HCT116 (cell line): Measurements from ENCODE around the gene CR1L. TPM values are rescaled to one million over a fixed set of nuclear protein-coding genes. Genes with fewer than 3 reads are reported as not detected.

Source experiments
- ATAC-seq: fragments of 200-7000 bp; cut with Tn5 transposase; 2 replicates; pipeline ENCODE4 v1.9.1; 2020; ENCODE audit warnings: mild to moderate bottlenecking, moderate library complexity
- BruUV-seq: library from RNA; stranded (reverse); fragments of 400-500 nt; replicated peaks from 2 replicates; lab custom pipeline; 2021; lab: Mats Ljungman, UMichigan
- CTCF ChIA-PET: fragments of 300-600 bp; sonication (Branson Sonifier 250); formaldehyde crosslinking; loops from one replicate; lab custom pipeline; 2021; ENCODE audit warnings: antibody characterized with exemption; lab: Charles Lee
- POLR2A ChIA-PET: fragments of 300-600, 350-600 bp; sonication (Branson Sonifier 250); formaldehyde crosslinking; loops from one replicate; lab custom pipeline; 2021; ENCODE audit warnings: antibody characterized with exemption; lab: Charles Lee
- RAD21 ChIA-PET, 2 experiments: fragments of 300-600 bp; sonication (Branson Sonifier 250); formaldehyde crosslinking; loops; one replicate each; lab custom pipeline; 2023; ENCODE audit warnings: low total read pairs in 2 of 2; ENCODE audit not compliant: uncharacterized antibody in 2 of 2, unreplicated experiment in 2 of 2, low non-redundant PET in 1 of 2; lab: Charles Lee
- DNase-seq: peaks from one replicate; pipeline ENCODE4 v3.0.0-alpha.2; 2010; ENCODE audit warnings: low read depth, low spot score
- H2AFZ ChIP-seq: fragments of 200-600 bp; shearing (Covaris generic), sonication (generic); 2 replicates; pipeline ENCODE4 v1.6.1; 2017; ENCODE audit warnings: low read depth, mixed run types, mixed read lengths, antibody characterized with exemption, low read length; ENCODE audit not compliant: poor library complexity, severe bottlenecking
- H3K27ac ChIP-seq: 2 replicates; pipeline ENCODE4 v1.5.1; 2012; ENCODE audit warnings: low read depth, low read length
- H3K27me3 ChIP-seq: fragments of 200-600 bp; sonication (generic); 2 replicates; pipeline ENCODE4 v1.6.1; 2016; ENCODE audit warnings: mixed run types, low read length, mixed read lengths; ENCODE audit not compliant: insufficient read depth
- H3K36me3 ChIP-seq, 2 experiments: fragments of 200-500 bp in 1 of 2; fragments of 200-600 bp in 1 of 2; sonication (Bioruptor generic) in 1 of 2; sonication (generic) in 1 of 2; 2 replicates each; pipeline versions ENCODE4 v1.5.1 to v1.6.1; 2014 to 2016; ENCODE audit warnings: low read length in 2 of 2, inconsistent platforms in 1 of 2, mixed read lengths in 1 of 2, mixed run types in 1 of 2; ENCODE audit not compliant: insufficient read depth in 2 of 2, control insufficient read depth in 1 of 2
- H3K4me1 ChIP-seq, 2 experiments: fragments of 200-600 bp in 1 of 2; sonication (generic) in 1 of 2; 2 replicates each; pipeline versions ENCODE4 v1.5.1 to v1.6.1; 2012 to 2017; ENCODE audit warnings: low read length in 2 of 2, inconsistent platforms in 1 of 2, mild to moderate bottlenecking in 1 of 2, mixed read lengths in 1 of 2, mixed run types in 1 of 2, moderate library complexity in 1 of 2; ENCODE audit not compliant: insufficient read depth in 2 of 2, control insufficient read depth in 1 of 2
- H3K4me2 ChIP-seq: fragments of 200-600 bp; sonication (generic); 2 replicates; pipeline ENCODE4 v1.6.1; 2017; ENCODE audit warnings: mixed run types, low read length, mixed read lengths
- H3K4me3 ChIP-seq, 2 experiments: fragments of 200-600 bp in 1 of 2; sonication (generic) in 1 of 2; replicated peaks in 1 of 2; 2 replicates each; pipeline ENCODE4 v1.5.1; 2011 to 2016; ENCODE audit warnings: low read length in 2 of 2, control low read depth in 1 of 2, low read depth in 1 of 2, mild to moderate bottlenecking in 1 of 2, mixed read lengths in 1 of 2, mixed run types in 1 of 2
- H3K79me2 ChIP-seq: fragments of 200-600 bp; sonication (generic); 2 replicates; pipeline ENCODE4 v1.6.1; 2017; ENCODE audit warnings: mild to moderate bottlenecking, mixed run types, low read length, moderate library complexity, mixed read lengths; ENCODE audit not compliant: insufficient read depth
- H3K9ac ChIP-seq: fragments of 200-600 bp; sonication (generic); 2 replicates; pipeline ENCODE4 v1.6.1; 2016; ENCODE audit warnings: low read length, mixed read lengths
- H3K9me2 ChIP-seq: fragments of 200-600 bp; sonication (generic), shearing (Covaris generic); 2 replicates; pipeline ENCODE4 v1.6.1; 2017; ENCODE audit warnings: mixed run types, mild to moderate bottlenecking, moderate library complexity; ENCODE audit not compliant: insufficient read depth
- H3K9me3 ChIP-seq, 2 experiments: fragments of 200-500 bp in 1 of 2; fragments of 200-600 bp in 1 of 2; sonication (Bioruptor generic) in 1 of 2; sonication (generic) in 1 of 2; 2 replicates each; pipeline ENCODE4 v1.6.1; 2014 to 2017; ENCODE audit warnings: low read length in 2 of 2, mixed read lengths in 2 of 2, inconsistent platforms in 1 of 2, low read depth in 1 of 2, mild to moderate bottlenecking in 1 of 2, mixed run types in 1 of 2, moderate library complexity in 1 of 2; ENCODE audit not compliant: control insufficient read depth in 1 of 2, insufficient read depth in 1 of 2
- H4K20me1 ChIP-seq: fragments of 200-600 bp; sonication (generic), shearing (Covaris generic); 2 replicates; pipeline ENCODE4 v1.6.1; 2017; ENCODE audit warnings: mixed run types, mild to moderate bottlenecking, moderate library complexity; ENCODE audit not compliant: insufficient read depth
- EZH2phosphoT487 ChIP-seq: fragments of 200-600 bp; IDR thresholded peaks from 2 replicates; pipeline ENCODE4 v1.6.1; 2018; ENCODE audit warnings: antibody characterized with exemption, borderline replicate concordance
- FOSL1 ChIP-seq: IDR thresholded peaks from 2 replicates; pipeline ENCODE4 v1.6.1; 2012; ENCODE audit warnings: low read depth
- JUND ChIP-seq: IDR thresholded peaks from 2 replicates; pipeline ENCODE4 v1.6.1; 2012
- SIN3A ChIP-seq: IDR thresholded peaks from 2 replicates; pipeline ENCODE4 v1.6.1; 2012; ENCODE audit warnings: low read depth
- SRF ChIP-seq: IDR thresholded peaks from 2 replicates; pipeline ENCODE4 v1.6.1; 2012; ENCODE audit warnings: low read depth
- YY1 ChIP-seq: IDR thresholded peaks from 2 replicates; pipeline ENCODE4 v1.6.1; 2011; ENCODE audit warnings: low read length, low read depth, moderate library complexity, mild to moderate bottlenecking; ENCODE audit not compliant: insufficient replicate concordance; ENCODE audit errors: extremely low read depth
- ZFX ChIP-seq: fragments of 450-650 bp; IDR thresholded peaks from 2 replicates; pipeline ENCODE4 v1.6.1; 2017
- ZNF274 ChIP-seq: fragments of 200-500 bp; sonication (Bioruptor generic); IDR thresholded peaks from 2 replicates; pipeline ENCODE4 v1.6.1; 2014; ENCODE audit warnings: mild to moderate bottlenecking, low read depth, low read length, inconsistent platforms
- intact Hi-C: fragments of 100-400 bp; cut with micrococcal nuclease; formaldehyde crosslinking; loops from 2 replicates; pipeline ENCODE4 v1.10.0; 2022
- total RNA-seq: library from RNA; stranded (reverse); gene quantifications from one replicate; pipeline ENCODE4 v1.2.1, GENCODE V29; 2021; ENCODE audit not compliant: unreplicated experiment
- TF ChIP-seq, protein P1 (sequence below): IDR thresholded peaks from 2 replicates; pipeline ENCODE4 v1.6.1; 2011; ENCODE audit warnings: mild to moderate bottlenecking, low read length, moderate library complexity; ENCODE audit not compliant: insufficient replicate concordance; ENCODE audit errors: extremely low read depth
- TF ChIP-seq, protein P2 (sequence below), 3 experiments: fragments of 200-600 bp in 1 of 3; sonication (generic) in 1 of 3; IDR thresholded peaks in 2 of 3; conservative IDR thresholded peaks in 1 of 3; 2 replicates each; pipeline ENCODE4 v1.5.1; 2012 to 2017; ENCODE audit warnings: low read depth in 2 of 3, low read length in 2 of 3, antibody characterized with exemption in 1 of 3, borderline replicate concordance in 1 of 3, control low read depth in 1 of 3, mild to moderate bottlenecking in 1 of 3, mixed read lengths in 1 of 3, mixed run types in 1 of 3, moderate library complexity in 1 of 3; ENCODE audit not compliant: insufficient read depth in 1 of 3

Gene CR1L
- total RNA-seq, 1 experiment from 2014 or later, result 0.15 TPM

DNA sequence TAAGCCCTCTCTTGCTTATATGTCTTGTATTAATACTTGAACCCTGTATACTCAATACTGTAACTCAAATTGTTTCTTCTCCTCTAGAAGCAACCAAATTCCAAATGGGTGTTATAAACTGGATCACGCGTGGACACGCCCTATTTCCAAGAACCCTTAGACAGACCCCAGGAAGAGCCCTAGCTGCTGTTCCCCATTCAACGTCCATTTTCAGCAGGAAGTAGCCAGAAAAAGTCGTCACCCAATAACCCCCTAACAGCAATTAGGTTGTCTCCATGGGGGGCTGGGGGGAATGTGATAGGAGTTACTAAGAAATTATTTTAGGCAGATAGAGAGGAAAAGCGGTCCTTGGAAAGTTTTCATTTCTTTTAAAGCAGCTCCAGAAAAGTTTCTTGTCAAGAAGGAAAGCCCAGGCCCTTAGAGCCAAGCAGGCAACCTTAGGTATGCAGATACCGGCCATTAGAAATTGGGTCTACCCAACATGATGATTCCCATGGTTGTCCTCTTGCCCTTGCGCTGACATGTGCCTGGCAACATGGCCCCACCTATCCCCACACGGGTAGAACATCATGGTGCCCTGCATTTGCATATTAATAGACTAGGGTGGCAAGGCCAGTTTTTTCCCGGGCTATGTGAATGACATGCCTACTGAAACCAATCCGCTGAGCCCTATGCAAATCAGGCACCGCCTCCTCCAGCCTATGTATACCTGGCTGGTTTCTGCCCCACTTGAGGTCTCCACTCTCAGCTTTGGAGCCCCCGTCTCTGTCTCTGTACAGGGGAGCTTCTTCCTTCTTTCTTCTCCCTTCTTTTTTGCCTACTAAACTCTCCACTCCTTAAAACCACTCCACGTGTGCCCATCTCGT lies 102.9 kb downstream of the CR1L start:
- POLR2A ChIA-PET, result interaction anchor here (0.6 kb wide), 1 partner anchor 371 kb away, joined by 3 read pairs; no protein-coding TSS in a partner anchor

More for the DNA sequence above, 102.9 kb downstream of the CR1L start:
- H3K9me3 ChIP-seq, result no peaks in the 10 kb centered on the region
- TF ChIP-seq, protein P1, sequence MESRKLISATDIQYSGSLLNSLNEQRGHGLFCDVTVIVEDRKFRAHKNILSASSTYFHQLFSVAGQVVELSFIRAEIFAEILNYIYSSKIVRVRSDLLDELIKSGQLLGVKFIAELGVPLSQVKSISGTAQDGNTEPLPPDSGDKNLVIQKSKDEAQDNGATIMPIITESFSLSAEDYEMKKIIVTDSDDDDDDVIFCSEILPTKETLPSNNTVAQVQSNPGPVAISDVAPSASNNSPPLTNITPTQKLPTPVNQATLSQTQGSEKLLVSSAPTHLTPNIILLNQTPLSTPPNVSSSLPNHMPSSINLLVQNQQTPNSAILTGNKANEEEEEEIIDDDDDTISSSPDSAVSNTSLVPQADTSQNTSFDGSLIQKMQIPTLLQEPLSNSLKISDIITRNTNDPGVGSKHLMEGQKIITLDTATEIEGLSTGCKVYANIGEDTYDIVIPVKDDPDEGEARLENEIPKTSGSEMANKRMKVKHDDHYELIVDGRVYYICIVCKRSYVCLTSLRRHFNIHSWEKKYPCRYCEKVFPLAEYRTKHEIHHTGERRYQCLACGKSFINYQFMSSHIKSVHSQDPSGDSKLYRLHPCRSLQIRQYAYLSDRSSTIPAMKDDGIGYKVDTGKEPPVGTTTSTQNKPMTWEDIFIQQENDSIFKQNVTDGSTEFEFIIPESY, result no peak
- TF ChIP-seq EZH2phosphoT487 (no peak), ZNF274 (no peak), JUND (no peak), SRF (no peak), FOSL1 (no peak), ZFX (no peak), YY1 (no peak), SIN3A (no peak)
- TF ChIP-seq, protein P2, sequence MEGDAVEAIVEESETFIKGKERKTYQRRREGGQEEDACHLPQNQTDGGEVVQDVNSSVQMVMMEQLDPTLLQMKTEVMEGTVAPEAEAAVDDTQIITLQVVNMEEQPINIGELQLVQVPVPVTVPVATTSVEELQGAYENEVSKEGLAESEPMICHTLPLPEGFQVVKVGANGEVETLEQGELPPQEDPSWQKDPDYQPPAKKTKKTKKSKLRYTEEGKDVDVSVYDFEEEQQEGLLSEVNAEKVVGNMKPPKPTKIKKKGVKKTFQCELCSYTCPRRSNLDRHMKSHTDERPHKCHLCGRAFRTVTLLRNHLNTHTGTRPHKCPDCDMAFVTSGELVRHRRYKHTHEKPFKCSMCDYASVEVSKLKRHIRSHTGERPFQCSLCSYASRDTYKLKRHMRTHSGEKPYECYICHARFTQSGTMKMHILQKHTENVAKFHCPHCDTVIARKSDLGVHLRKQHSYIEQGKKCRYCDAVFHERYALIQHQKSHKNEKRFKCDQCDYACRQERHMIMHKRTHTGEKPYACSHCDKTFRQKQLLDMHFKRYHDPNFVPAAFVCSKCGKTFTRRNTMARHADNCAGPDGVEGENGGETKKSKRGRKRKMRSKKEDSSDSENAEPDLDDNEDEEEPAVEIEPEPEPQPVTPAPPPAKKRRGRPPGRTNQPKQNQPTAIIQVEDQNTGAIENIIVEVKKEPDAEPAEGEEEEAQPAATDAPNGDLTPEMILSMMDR (IDR thresholded peaks at IDR 0.05 in 2 of 3, conservative IDR thresholded peaks at IDR 0.05 in 1 of 3; ENCODE audit: borderline replicate concordance in 1 of 3, insufficient read depth in 1 of 3, low read depth in 2 of 3, low read length in 2 of 3), result no peak
- TF ChIP-seq, all 23 proteins: peak for 0
- RAD21 ChIA-PET, result no interaction called here
- peaks cover 26 to 38% of the 10 kb centered on the region in 2 experiments for H3K4me1 ChIP-seq
- no peaks in the 10 kb centered on the region for H3K27me3 ChIP-seq
- CTCF ChIA-PET, result no interaction called here
- peak overlapping the region; percentile 2; the same call in 1 of the 2 replicates for H3K27ac ChIP-seq
- intact Hi-C loops, result no loop called here
- H3K9me2 ChIP-seq, result no peaks in the 10 kb centered on the region
- no peak overlapping the region for H3K4me3 ChIP-seq
- H3K36me3 ChIP-seq, result no peaks in the 10 kb centered on the region
- H3K4me2 ChIP-seq, result peak overlapping the region; percentile 33; the same call in 1 of the 2 replicates
- ATAC-seq, result no peak
- no peaks in the 10 kb centered on the region for H4K20me1 ChIP-seq
- H2AFZ ChIP-seq, result no peak overlapping the region
- H3K79me2 ChIP-seq, result peaks cover 10% of the 10 kb centered on the region
- no peak overlapping the region for H3K9ac ChIP-seq
- BruUV-seq, result no TSS peak
- DNase-seq, result no peak
